DMS114 treated with DMSO at 0.1 percent for 48 hours (cell line): ENCODE measurements around the gene PPP1R2B.

Source experiments
- DNase-seq: peaks from one replicate; lab custom pipeline; 2025; ENCODE audit not compliant: unreplicated experiment; lab: John Stamatoyannopoulos, UW

Gene PPP1R2B

DNA sequence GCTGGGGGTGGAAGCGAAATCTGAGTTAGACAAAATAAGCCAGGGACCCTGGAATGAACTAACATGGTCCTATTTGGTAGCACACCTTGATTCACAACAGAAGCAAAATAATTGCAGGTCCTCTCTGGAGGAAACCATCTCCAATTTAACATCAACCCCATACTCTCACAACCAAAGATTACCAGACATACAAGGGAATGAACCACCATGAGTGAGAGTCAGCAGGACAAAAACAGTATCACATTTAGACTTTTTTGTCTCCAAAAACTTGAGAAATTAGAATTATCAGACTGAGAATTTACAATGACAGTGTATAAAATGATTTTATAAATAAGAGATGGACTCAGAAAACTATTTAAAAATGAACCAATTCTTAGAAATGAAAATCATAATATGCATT, 21.1 kb downstream of the PPP1R2B start:
- DNase-seq, result no peak

- no peak for DNase-seq
Observed at GRCh38 chr5:156879665-156880285, 29.7 kb downstream of the PPP1R2B start.

DNA sequence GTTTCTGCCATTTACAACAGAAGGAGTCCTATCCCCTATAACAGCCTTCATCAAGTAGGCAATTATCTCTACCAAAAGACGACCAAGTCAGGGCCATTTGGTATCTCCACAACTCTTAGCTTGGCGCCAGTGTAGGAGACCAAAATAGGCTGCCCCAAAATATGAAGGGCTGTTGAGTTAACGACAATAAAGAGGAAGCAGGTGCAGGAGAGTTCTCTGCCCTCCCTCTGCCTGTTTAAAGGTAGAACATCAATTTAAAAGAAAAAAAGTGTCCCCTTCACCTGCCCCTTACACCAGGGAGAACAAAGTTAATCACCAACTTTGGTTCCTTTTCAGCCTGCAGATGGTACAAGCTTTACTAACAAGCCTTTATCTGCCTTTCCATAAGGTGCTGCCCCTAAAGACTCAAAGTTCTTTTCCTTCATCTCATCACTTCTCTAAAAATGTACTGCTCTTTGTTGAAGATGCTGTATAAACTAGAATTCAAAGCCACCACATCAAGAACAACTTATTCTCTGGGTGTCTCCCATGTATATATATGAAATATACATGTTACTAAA, 33.3 kb downstream of the PPP1R2B start:
- no peak for DNase-seq

GRCh38 chr5:156888520-156888919, 38.4 kb downstream of the PPP1R2B start:
- no peak for DNase-seq

DNA sequence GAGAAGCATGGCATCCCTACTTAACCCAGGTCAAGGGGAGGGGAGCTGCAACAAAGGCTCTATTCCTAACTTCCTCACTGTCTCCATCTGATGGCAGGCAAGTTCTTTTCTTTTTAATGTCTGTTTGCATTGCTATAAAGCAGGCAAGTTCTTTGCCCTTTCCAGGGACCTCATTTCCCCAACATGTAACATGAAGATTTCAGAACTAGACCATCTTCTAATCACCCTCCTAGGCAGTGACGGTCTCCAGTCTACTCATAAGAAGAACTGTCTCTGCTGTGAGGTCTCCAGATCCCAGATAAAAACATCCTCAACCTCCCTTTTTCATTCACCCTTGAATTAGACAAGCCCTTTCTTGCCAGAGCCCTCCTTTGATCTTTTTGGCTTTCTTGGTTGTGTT, 42.1 kb downstream of the PPP1R2B start:
- no peak for DNase-seq

DNA sequence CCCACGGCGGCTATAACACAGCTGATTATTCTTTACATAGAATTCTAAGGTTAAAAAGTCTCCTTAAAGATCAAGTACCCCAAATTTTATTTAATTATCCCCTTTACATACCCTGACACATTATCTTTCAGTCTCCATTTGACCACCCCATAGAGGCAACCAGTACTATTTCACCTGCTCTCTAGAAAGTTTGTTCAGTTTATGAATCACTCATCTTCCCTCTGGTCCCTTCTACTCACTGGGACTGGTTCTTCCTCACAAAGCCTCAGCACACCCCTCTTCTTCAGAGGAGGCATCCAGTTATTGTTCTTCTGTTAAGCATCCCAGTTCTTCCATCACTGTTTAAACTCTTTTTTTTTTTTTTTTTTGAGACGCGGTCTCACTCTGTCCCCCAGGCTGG, 42.8 kb downstream of the PPP1R2B start:
- DNase-seq, result no peak

GRCh38 chr5:156893517-156893916, 43.4 kb downstream of the PPP1R2B start:
- no peak for DNase-seq

DNA sequence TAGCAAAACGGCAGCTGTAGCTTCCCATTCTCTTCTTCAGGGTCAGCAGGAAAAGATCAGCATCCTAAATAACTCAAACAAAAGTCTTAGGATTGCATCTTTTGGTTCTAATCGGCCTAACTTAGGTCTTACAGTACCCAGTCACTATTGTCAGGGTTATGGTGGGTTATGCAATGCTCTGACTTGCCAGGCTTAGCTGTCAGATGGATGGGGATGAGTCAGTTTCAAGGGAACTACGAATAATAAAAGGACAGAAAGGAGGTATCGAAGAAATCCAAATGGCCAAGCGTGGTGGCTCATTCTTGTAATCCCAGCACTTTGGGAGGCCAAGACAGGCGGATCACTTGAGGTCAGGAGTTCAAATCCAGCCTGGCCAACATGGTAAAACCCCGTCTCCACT, 46.5 kb downstream of the PPP1R2B start:
- DNase-seq, result no peak
